ENCODE data around the gene DCC.

Gene DCC

DNA sequence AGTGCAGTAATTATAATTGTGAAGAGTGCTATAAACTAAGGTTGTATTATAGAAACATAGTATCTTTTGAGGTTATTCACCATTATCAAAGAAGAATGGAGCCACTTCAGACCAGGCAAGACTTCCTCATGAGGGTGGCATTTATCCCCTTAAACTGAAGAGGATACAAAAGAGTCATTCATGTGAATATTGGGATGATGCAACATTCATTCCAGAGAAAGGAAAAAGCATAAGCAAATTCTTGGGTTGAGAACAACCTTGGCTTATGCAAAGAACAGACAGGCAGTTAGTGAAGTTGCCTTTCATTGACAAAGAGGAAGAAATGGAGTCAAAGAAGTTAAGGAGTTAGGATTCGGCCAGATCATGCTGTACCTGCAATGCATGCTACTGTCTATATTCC, 1201.9 kb downstream of the DCC start:
- DNase-seq (ENCODE audit: low read depth) = no peak
- TF ChIP-seq, protein P1, sequence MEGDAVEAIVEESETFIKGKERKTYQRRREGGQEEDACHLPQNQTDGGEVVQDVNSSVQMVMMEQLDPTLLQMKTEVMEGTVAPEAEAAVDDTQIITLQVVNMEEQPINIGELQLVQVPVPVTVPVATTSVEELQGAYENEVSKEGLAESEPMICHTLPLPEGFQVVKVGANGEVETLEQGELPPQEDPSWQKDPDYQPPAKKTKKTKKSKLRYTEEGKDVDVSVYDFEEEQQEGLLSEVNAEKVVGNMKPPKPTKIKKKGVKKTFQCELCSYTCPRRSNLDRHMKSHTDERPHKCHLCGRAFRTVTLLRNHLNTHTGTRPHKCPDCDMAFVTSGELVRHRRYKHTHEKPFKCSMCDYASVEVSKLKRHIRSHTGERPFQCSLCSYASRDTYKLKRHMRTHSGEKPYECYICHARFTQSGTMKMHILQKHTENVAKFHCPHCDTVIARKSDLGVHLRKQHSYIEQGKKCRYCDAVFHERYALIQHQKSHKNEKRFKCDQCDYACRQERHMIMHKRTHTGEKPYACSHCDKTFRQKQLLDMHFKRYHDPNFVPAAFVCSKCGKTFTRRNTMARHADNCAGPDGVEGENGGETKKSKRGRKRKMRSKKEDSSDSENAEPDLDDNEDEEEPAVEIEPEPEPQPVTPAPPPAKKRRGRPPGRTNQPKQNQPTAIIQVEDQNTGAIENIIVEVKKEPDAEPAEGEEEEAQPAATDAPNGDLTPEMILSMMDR (IDR thresholded peaks at IDR 0.05; ENCODE audit: insufficient read depth, low read depth, low read length, missing control alignments) = no peak

DNA sequence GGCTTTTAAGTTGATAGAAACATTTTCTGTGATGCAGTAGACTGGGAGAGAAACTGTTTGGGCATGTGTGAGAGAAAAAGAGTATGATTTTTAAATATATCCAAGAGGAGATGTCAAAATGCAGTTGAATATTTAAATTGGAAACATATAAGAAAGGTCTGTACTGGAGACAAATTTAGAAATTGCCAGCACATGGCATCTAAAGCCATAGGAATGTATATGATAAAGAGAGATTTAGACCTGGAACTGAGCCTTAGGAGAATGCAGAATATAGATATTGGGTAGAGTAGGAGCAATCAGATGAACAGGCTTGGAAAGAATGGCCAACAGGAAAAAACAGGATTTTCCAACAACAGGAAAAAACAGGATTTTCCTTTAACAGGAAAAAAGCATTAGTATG, 1203.7 kb downstream of the DCC start:
- TF ChIP-seq, protein P1 (IDR thresholded peaks at IDR 0.05; ENCODE audit: insufficient read depth, low read depth, low read length, missing control alignments) = no peak
- no peak for DNase-seq (ENCODE audit: low read depth)
- no peak overlapping the region for H3K4me3 ChIP-seq (ENCODE audit: low read depth, low read length)

More for the DNA sequence above, 1201.9 kb downstream of the DCC start:
- no peak overlapping the region for H3K4me3 ChIP-seq (ENCODE audit: low read depth, low read length)

DNA sequence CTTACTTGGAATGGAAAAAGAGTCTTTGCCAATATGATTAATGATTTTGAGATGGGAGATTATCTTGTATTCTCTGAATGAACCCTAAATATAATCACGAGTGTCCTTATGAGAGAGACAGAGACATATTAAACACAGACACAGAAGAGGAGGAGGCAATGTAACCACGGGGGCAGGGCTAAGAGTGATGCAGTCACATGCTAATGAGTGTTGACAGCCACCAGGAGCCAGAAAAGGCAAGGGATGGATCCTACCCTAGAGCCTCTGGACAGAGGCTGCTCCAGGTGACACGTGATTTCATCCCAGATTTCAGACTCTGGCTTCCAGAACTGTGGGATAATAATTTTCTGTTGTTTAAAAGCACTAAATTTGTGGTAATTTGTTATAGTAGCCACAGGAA, 1204.9 kb downstream of the DCC start:
- DNase-seq (ENCODE audit: low read depth) = no peak
- TF ChIP-seq, protein P1 (IDR thresholded peaks at IDR 0.05; ENCODE audit: insufficient read depth, low read depth, low read length, missing control alignments) = no peak
- H3K4me3 ChIP-seq (ENCODE audit: low read depth, low read length) = no peak overlapping the region

DNA sequence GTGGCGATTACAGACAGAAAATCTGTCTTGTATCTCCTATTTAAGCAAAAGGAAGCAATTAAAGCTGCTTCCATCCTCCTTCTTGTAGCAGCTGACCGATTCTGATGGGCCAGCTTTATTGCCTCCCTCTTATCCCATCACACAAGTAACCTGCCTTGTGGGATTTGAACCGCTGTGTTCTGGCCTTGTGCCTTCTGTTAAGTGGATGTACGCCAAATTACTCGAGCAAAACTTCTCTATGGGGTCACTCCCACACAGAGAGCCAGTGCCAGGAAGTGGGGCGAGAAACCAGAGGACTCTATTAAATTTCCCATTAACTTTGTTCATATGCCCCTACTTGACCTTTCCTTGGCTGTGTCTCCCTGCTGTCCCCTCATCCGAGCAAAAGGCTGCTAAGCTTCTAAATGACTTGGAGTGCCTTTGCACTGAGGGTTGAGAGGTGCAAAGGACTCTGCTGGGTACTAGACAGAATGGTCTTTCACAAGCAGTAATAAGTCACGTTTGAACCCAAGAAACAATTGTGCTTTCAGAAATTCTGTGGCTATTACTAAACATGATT, 1212.0 kb downstream of the DCC start:
- DNase-seq (ENCODE audit: low read depth) = no peak
- H3K4me3 ChIP-seq (ENCODE audit: low read depth, low read length) = no peak overlapping the region
- TF ChIP-seq, protein P1 (IDR thresholded peaks at IDR 0.05; ENCODE audit: insufficient read depth, low read depth, low read length, missing control alignments) = no peak

DNA sequence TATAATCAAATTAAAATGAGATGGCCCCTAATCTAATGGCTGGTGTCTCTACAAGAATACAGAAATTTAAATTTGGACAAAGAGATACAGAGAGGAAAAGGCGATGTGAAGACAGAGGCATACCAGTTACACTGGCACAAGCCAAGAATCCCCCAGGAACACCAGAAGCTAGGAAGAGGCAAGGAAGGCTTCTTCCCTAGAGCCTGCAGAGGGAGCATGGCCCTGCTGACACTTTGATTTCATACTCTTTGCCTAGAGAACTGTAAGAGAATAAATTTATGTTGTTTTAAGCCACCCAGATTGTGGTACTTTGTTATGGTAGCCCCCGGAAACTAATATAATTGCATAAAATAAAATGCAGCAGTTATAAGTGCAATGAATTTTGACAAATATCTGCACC, 1213.0 kb downstream of the DCC start:
- DNase-seq (ENCODE audit: low read depth) = no peak
- no peak overlapping the region for H3K4me3 ChIP-seq (ENCODE audit: low read depth, low read length)
- TF ChIP-seq, protein P1 (IDR thresholded peaks at IDR 0.05; ENCODE audit: insufficient read depth, low read depth, low read length, missing control alignments) = no peak

DNA sequence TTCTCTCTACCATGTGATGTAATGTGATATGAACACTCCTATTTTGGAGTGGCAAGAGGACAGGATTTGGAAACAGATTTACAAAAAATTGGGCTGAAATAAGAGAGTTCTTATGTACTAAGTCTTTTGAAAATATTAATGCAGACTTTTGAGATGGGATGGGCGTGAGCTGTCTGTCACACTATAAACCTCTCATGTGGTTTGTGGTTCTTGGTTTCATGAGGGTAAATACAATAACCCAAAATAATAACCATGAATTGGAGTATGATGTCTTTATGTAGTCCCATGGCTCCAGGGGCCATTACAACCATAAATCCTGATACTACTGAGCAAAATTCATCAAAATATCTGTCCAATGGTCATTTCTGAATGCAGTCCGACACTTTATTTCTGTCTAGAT, 1216.5 kb downstream of the DCC start:
- H3K4me3 ChIP-seq (ENCODE audit: low read depth, low read length) = no peak overlapping the region
- no peak for DNase-seq (ENCODE audit: low read depth)
- TF ChIP-seq, protein P1 (IDR thresholded peaks at IDR 0.05; ENCODE audit: insufficient read depth, low read depth, low read length, missing control alignments) = no peak

DNA sequence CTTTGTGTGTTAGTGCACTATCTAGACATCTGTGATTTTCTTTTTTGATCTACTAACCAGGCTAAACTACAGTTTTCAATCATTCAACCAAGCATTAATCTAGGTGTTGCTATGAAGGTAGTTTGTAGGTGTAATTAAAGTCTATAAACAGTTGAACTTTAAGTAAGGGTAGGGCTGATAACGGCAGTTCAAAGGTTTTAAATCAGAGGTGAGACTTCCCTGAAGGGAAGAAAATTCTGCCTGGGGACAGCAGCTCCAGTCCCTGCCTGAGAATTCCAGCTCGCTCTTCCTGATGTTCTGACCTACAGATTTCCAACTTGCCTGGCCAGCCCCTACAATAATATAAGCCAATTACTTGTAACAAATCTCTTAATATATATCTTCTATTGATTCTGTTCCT, 1220.5 kb downstream of the DCC start:
- TF ChIP-seq, protein P1 (IDR thresholded peaks at IDR 0.05; ENCODE audit: insufficient read depth, low read depth, low read length, missing control alignments) = no peak
- no peak overlapping the region for H3K4me3 ChIP-seq (ENCODE audit: low read depth, low read length)

More for the DNA sequence above, 1220.5 kb downstream of the DCC start:
- no peak for DNase-seq (ENCODE audit: low read depth)

Measured in GM12865 (cell line).